ENCODE results near the gene MYMX. TPM values are rescaled to one million over a fixed set of nuclear protein-coding genes. Genes with fewer than 3 reads are reported as not detected.

The MYMX gene
- total and polyA plus RNA-seq, 2 of the 13 experiments (the other 11 are each of a cell fraction or from before 2014, with no cell fraction given): not detected

GRCh38 chr6:44255105-44255808 lies 38.5 kb downstream of the MYMX start:
- POLR2A ChIA-PET: interaction anchor here (0.8 to 6.0 kb wide), 8 partner anchors 9 to 160 kb away, joined by 3 to 264 read pairs (median 6); partner anchors contain the start of genes HSP90AB1, MRPL14, SLC29A1 and TMEM63B
- Histone ChIP-seq H4K20me1 (ENCODE audit: insufficient read depth, low read length) (peaks cover 62% of the 10 kb centered on the region), H3K27me3 (ENCODE audit: control insufficient read depth in 1 of 2, insufficient read depth in 2 of 2, low read length in 2 of 2) (no peaks in the 10 kb centered on the region; a peak in 1 of 5 replicates), H3K4me3 (replicated peaks in 1 of 3; ENCODE audit: insufficient read depth in 1 of 3, low read depth in 2 of 3, low read length in 3 of 3) (0 out of 6 replicates have a peak overlapping the region, but pooled peaks of 1 of the 3 experiments have one; percentile 8), H3K27ac (ENCODE audit: extremely low read length, insufficient read depth, low read length) (peak overlapping the region; percentile 93), H3K9me3 (ENCODE audit: low read length) (no peaks in the 10 kb centered on the region), H2AFZ (ENCODE audit: low read length) (no peak overlapping the region), H3K9ac (ENCODE audit: insufficient read depth, low read depth, low read length) (0 out of 2 replicates have a peak overlapping the region, but pooled peaks have one; percentile 92), H3K36me3 (replicated peaks in 1 of 2; ENCODE audit: control insufficient read depth in 1 of 2, insufficient read depth in 2 of 2, low read length in 2 of 2) (peaks cover 36 to 63% of the 10 kb centered on the region in 2 experiments), H3K79me2 (ENCODE audit: insufficient read depth, low read length) (peaks cover 31% of the 10 kb centered on the region), H3K4me1 (ENCODE audit: insufficient read depth, low read length) (peaks cover 70% of the 10 kb centered on the region), H3K4me2 (ENCODE audit: low read depth, low read length) (peak overlapping the region; percentile 96; the same call in 1 of the 2 replicates)
- DNase-seq (ENCODE audit: low spot score): no peak
- peak; percentile 5 for ATAC-seq
- intact Hi-C loops (cut with micrococcal nuclease; ENCODE audit: unreplicated experiment): no loop called here
- WGBS (ENCODE audit: low lambda C conversion rate): 91% methylated on average over 16 of the region's 16 CpGs
- in situ Hi-C loops (cut with HindIII; ENCODE audit: extremely low pct_ligation_motif_present, low pct_unique_long_range_greater_than_20kb): no loop called here
- FAIRE-seq: no peak
- CTCF ChIA-PET (ENCODE audit: low intra/inter-chr PET ratio, low total read pairs): interaction anchor here (2.0 kb wide), 1 partner anchor 159 kb away, joined by 5 read pairs; no protein-coding TSS in a partner anchor
- no TSS peak for BruUV-seq (replicated peaks)
- TF ChIP-seq BHLHE40 (IDR thresholded peaks at IDR 0.05; ENCODE audit: low read length): no peak
- TF ChIP-seq HNF4A (CRISPR knock-in tag; IDR thresholded peaks at IDR 0.05): no peak
- peak; percentile 22; the same call in 1 of the 2 replicates for TF ChIP-seq POLR2G (IDR thresholded peaks at IDR 0.05; ENCODE audit: low read depth, low read length)
- TF ChIP-seq ZNF557 (CRISPR knock-in tag; IDR thresholded peaks at IDR 0.05): no peak
- no peak for TF ChIP-seq NFRKB (IDR thresholded peaks at IDR 0.05)
- no peak for TF ChIP-seq FOXO4 (CRISPR knock-in tag; conservative IDR thresholded peaks at IDR 0.05)
- TF ChIP-seq SNAPC4 (CRISPR knock-in tag; IDR thresholded peaks at IDR 0.05): no peak
- TF ChIP-seq KMT2B (CRISPR knock-in tag; IDR thresholded peaks at IDR 0.05): no peak
- TF ChIP-seq ZNF18 (CRISPR knock-in tag; IDR thresholded peaks at IDR 0.05; ENCODE audit: insufficient replicate concordance): no peak
- TF ChIP-seq ZNF549 (CRISPR knock-in tag; IDR thresholded peaks at IDR 0.05): no peak
- no peak for TF ChIP-seq DZIP1 (CRISPR knock-in tag; IDR thresholded peaks at IDR 0.05)
- 0 out of 2 replicates have a peak, but pooled peaks have one; percentile 25 for TF ChIP-seq ZC3H13 (CRISPR knock-in tag; IDR thresholded peaks at IDR 0.05)
- no peak for TF ChIP-seq ZNF160 (CRISPR knock-in tag; IDR thresholded peaks at IDR 0.05)
